ENCODE measurements around the gene GRAMD2B. TPM values are rescaled to one million over a fixed set of nuclear protein-coding genes. Genes with fewer than 3 reads are reported as not detected.

Gene GRAMD2B
- total and polyA plus RNA-seq, 2 of the 8 experiments (the other 6 are each of a cell fraction or from before 2014, with no cell fraction given) = 6.4 to 9.4 TPM

GRCh38 chr5:126376443-126376842 is 46.8 kb upstream of the GRAMD2B start (continued):
- TF ChIP-seq NANOG (IDR thresholded peaks at IDR 0.05; ENCODE audit: insufficient read depth, low read depth, low read length, poor library complexity, severe bottlenecking) (no peak), PHF8 (conservative IDR thresholded peaks at IDR 0.05; ENCODE audit: low read depth, low read length) (no peak), KDM1A (IDR thresholded peaks at IDR 0.05; ENCODE audit: borderline replicate concordance, low read length) (no peak)

Data from H1 (cell line).